ENCODE measurements around the gene MPHOSPH9. TPM values are rescaled to one million over a fixed set of nuclear protein-coding genes. Genes with fewer than 3 reads are reported as not detected.

Gene MPHOSPH9
- total RNA-seq, 1 experiment from 2014 or later: 40.4 TPM

DNA sequence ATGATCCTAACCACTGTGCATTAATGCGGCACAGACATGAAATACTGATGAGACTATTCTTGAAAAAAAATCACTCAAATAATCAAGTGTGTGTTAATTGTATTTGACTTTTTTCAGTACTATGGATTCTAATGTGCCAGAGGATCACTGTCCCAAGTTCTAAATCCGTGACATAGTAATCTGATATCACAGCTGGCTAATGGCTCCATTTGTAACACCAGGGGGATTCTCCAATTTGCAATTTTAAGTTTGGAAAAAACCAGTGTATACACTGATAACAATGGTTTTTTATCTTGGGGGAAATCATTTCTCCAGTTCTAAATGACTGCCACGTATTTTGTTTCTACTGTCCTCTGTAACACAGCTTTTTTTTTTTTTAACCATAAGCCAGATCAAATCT, 33.0 kb downstream of the MPHOSPH9 start:
- Mint-ChIP-seq H3K27me3 (ENCODE audit: insufficient read depth, unreplicated experiment) (no peaks in the 10 kb centered on the region), H3K4me1 (ENCODE audit: insufficient read depth, unreplicated experiment) (no peaks in the 10 kb centered on the region), H3K9me3 (ENCODE audit: unreplicated experiment) (no peaks in the 10 kb centered on the region), H3K36me3 (ENCODE audit: insufficient read depth, unreplicated experiment) (peaks cover 73% of the 10 kb centered on the region), H3K27ac (ENCODE audit: low read depth, unreplicated experiment) (no peak overlapping the region), H3K4me3 (ENCODE audit: unreplicated experiment) (no peak overlapping the region)
- DNase-seq (ENCODE audit: unreplicated experiment): no peak
- TF ChIP-seq CTCF (IDR thresholded peaks at IDR 0.05; ENCODE audit: unreplicated experiment): no peak
- ChIA-PET POLR2A (no interaction called here), CTCF (interaction anchor here (0.6 to 0.9 kb wide), 2 partner anchors 38 to 154 kb away, joined by 4 to 6 read pairs; no protein-coding TSS in a partner anchor)
- BruUV-seq (replicated peaks): no TSS peak
- intact Hi-C loops (cut with micrococcal nuclease): no loop called here

DNA sequence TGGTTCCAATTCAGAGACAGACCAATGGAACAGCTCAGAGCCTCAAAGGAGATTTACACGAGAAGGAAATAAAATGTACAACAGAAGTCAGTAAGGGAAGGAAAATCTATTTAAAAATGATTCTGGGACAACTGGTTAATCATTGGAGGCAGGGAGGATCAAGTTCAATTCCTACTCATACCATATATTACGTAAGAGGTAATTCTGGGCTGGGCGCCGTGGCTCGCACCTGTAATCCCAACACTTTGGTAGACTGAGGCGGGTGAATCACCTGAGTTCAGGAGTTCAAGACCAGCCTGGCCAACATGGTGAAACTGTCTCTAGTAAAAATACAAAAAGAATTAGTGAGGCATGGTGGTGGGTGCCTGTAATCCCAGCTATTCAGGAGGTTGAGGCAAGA, 45.3 kb downstream of the MPHOSPH9 start:
- no peak for TF ChIP-seq CTCF (IDR thresholded peaks at IDR 0.05; ENCODE audit: unreplicated experiment)
- no peaks in the 10 kb centered on the region for H3K27me3 Mint-ChIP-seq (ENCODE audit: insufficient read depth, unreplicated experiment)
- H3K4me1 Mint-ChIP-seq (ENCODE audit: insufficient read depth, unreplicated experiment): no peaks in the 10 kb centered on the region
- DNase-seq (ENCODE audit: unreplicated experiment): no peak
- intact Hi-C loops (cut with micrococcal nuclease): no loop called here
- no peaks in the 10 kb centered on the region for H3K9me3 Mint-ChIP-seq (ENCODE audit: unreplicated experiment)
- no TSS peak for BruUV-seq (replicated peaks)
- no peak overlapping the region for H3K4me3 Mint-ChIP-seq (ENCODE audit: unreplicated experiment)
- CTCF ChIA-PET: no interaction called here
- peaks cover 50% of the 10 kb centered on the region for H3K36me3 Mint-ChIP-seq (ENCODE audit: insufficient read depth, unreplicated experiment)
- POLR2A ChIA-PET: no interaction called here
- no peak overlapping the region for H3K27ac Mint-ChIP-seq (ENCODE audit: low read depth, unreplicated experiment)

GRCh38 chr12:123180171-123180570, 52.8 kb downstream of the MPHOSPH9 start:
- ChIA-PET POLR2A (no interaction called here), CTCF (interaction anchor here (0.5 to 2.0 kb wide), 3 partner anchors 22 to 1230 kb away, joined by 3 to 5 read pairs (median 4); no protein-coding TSS in a partner anchor)
- intact Hi-C loops (cut with micrococcal nuclease): no loop called here
- Mint-ChIP-seq H3K36me3 (ENCODE audit: insufficient read depth, unreplicated experiment) (peaks cover 63% of the 10 kb centered on the region), H3K9me3 (ENCODE audit: unreplicated experiment) (no peaks in the 10 kb centered on the region), H3K4me3 (ENCODE audit: unreplicated experiment) (no peak overlapping the region), H3K4me1 (ENCODE audit: insufficient read depth, unreplicated experiment) (no peaks in the 10 kb centered on the region), H3K27me3 (ENCODE audit: insufficient read depth, unreplicated experiment) (no peaks in the 10 kb centered on the region), H3K27ac (ENCODE audit: low read depth, unreplicated experiment) (no peak overlapping the region)
- BruUV-seq (replicated peaks): no TSS peak
- DNase-seq (ENCODE audit: unreplicated experiment): no peak
- TF ChIP-seq CTCF (IDR thresholded peaks at IDR 0.05; ENCODE audit: unreplicated experiment): no peak

DNA sequence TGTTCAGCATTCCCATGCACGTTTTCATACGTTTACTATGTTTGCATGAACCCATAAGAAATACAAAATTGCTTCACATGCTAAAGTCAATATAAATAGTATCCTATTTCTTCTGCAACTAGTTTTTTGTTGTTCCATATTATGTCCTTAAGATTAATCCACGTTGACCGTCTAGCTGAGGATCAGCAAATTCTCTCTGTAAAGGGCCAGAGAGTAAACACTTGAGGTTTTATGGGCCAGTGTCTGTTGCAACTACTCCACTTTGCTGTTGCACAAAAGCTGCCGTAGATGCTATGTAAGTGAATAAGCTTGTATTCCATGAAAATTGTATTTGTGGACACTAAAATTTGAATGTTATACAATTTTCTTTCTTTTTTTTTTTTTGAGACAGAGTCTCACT, 61.0 kb downstream of the MPHOSPH9 start:
- Mint-ChIP-seq H3K9me3 (ENCODE audit: unreplicated experiment) (no peaks in the 10 kb centered on the region), H3K4me3 (ENCODE audit: unreplicated experiment) (no peak overlapping the region), H3K4me1 (ENCODE audit: insufficient read depth, unreplicated experiment) (no peaks in the 10 kb centered on the region), H3K27ac (ENCODE audit: low read depth, unreplicated experiment) (no peak overlapping the region), H3K36me3 (ENCODE audit: insufficient read depth, unreplicated experiment) (peaks cover 70% of the 10 kb centered on the region), H3K27me3 (ENCODE audit: insufficient read depth, unreplicated experiment) (no peaks in the 10 kb centered on the region)
- DNase-seq (ENCODE audit: unreplicated experiment): no peak
- ChIA-PET POLR2A (interaction anchor here (0.8 kb wide), 1 partner anchor 13 kb away, joined by 3 read pairs; no protein-coding TSS in a partner anchor), CTCF (no interaction called here)
- intact Hi-C loops (cut with micrococcal nuclease): no loop called here
- no TSS peak for BruUV-seq (replicated peaks)
- no peak for TF ChIP-seq CTCF (IDR thresholded peaks at IDR 0.05; ENCODE audit: unreplicated experiment)

All from MCF 10A (cell line).